HG03442 (cell line): Measurements from ENCODE around the gene MGAT5.

Source experiments
- ATAC-seq: cut with Tn5 transposase; IDR thresholded peaks from one replicate; pipeline ENCODE4 v1.9.1; 2021; ENCODE audit warnings: mild to moderate bottlenecking, moderate library complexity; ENCODE audit not compliant: unreplicated experiment

The MGAT5 gene

DNA sequence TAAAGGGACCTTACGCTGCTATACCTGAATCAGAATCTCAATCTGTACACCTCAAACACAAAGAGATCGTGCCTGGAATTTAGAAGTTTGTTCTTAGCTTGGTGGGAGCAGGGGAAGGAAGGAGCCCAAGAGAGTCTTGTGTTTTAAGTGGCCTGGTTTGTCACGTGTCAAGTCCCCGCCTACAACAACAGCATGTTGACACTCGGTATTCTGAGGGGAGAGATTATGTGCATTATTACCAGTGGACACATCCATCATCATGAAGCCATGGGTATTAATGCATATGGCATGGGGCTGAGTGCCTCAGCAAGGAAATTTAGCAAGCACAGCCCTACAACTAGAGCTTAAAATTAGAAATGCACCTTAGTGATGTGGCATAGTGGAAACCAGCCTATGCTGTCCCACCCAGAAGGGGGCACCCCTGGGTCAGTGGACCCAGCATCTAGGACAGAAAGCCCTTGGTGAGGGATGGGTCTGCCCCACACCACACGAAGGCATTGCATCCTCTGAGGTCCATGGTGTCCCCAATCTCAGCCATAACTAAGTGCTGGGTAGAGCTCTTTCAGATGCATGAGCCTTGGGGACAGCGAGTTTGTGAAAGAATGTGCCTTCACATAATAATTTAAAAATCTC lies 138.7 kb downstream of the MGAT5 start:
- ATAC-seq = no peak

DNA sequence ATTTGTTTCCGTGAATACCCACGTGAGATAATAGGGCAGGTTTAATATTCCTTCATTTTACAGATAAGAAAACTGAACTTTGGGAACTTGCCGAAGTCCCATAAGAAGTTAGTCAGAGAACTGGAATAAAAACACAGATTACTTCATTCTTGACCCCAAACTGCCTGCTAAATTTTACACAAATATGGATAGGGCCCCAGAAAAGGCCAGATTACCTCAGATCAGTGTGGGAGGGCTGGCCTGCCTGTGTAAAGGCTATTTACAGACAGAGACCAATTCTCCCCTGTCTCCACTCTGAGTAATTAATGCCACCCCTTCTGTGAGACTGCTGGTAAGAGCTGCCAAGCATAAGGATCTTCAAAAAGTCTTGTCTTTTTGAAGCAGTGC lies 139.2 kb downstream of the MGAT5 start:
- ATAC-seq = no peak

GRCh38 chr2:134395779-134396178 lies 141.9 kb downstream of the MGAT5 start:
- no peak for ATAC-seq

DNA sequence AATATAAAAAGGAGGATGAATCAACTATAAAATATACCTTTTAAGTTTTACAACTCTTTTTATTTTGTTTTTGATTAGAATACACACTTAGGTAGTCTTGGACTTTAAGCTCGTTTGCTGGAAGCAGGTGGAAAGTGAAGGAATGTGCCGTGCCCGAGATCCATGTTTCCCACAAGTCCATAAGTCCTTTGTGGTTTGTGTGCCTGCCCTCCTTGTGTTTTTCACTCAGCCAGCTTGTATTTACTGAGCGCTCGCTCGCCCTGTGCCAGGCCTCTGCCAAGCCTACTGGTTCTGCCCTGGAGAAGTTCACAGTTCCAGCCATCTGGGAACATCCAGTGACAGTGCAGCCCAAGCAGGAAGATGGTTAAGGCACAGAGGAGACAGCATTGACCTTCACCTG lies 142.6 kb downstream of the MGAT5 start:
- ATAC-seq = no peak

GRCh38 chr2:134397146-134397896 lies 143.4 kb downstream of the MGAT5 start:
- ATAC-seq = no peak

DNA sequence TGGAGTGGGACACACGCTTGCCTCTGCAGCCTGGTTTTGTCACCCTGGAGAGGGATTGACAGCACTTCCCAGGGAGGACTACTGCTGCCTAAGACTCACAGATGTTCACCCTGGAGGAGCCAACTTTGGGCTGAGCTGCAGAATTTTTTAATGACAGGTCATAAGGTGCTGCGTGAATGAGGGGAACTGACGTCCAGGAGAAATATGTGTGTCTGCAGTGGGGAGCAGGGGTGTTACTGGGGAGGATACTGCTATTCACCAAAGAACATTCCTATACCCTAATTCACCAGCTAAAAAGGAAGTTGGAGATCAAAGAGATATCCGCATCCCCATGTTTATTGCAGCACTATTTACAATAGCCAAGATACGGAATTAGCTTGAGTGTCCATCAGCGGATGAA lies 144.4 kb downstream of the MGAT5 start:
- no peak for ATAC-seq

- ATAC-seq = no peak
Measured at GRCh38 chr2:134399096-134399495, 145.2 kb downstream of the MGAT5 start.

DNA sequence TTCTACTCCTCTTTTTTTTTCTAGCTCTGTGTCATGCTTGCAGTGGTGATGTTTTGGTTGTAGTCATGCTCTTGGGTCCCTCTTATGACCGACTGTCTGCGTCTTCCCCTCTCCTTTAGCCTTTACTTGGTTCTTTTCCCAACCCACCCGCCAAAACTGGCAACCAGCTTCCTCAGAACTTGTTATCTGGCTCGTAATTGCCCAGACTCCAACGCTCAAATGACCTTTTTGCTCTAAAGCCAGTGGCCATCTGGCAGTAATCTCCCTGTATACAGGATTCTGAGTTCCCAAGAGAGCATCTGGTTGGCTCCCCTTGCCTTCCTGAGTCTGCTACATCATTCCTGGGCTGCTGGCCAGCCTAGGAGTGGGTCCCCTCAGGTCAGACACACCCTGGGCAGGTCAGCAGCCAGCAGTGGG lies 147.2 kb downstream of the MGAT5 start:
- ATAC-seq = no peak

GRCh38 chr2:134401789-134402188 lies 147.9 kb downstream of the MGAT5 start:
- ATAC-seq = no peak

- no peak for ATAC-seq
Measured at GRCh38 chr2:134402410-134402809, 148.5 kb downstream of the MGAT5 start.

GRCh38 chr2:134405611-134406081 lies 151.8 kb downstream of the MGAT5 start:
- ATAC-seq = no peak

- ATAC-seq = no peak
Measured at GRCh38 chr2:134406311-134406710, 152.4 kb downstream of the MGAT5 start.

- ATAC-seq = no peak
Measured at GRCh38 chr2:134406736-134407135, 152.9 kb downstream of the MGAT5 start.

DNA sequence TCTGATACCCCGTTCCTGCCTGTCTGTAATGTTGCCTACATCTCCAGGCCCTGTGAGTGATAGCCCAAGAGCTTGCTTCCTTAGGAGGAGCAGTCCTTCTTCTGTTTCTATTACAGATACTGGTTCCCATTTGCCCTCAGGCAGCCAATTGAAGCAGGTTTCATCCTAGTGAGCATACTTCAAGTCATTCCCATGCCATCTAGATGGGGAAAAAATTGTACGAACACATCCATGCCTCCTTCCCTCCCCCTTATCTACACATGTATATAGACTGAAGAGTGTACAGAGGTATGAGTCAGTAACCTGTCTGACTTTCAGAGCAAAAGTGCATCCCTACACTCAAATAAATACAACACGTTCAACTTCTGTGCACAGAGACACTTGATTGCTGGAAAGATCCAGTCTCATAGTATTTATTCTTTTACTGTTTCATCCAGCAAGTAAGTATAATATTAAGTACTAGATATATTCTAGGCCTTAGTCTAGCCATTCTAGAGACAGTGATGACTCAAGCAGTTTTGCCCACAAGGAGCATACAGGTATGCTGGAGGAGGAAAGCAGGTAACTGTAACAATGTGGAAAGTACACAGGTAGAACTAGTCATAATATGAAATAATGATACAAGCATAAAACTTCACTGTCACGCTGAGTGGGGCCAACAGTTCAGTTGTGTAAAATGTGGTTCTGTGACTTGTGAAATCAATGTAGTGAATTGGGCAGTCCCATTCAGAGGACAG lies 153.4 kb downstream of the MGAT5 start:
- ATAC-seq = no peak

DNA sequence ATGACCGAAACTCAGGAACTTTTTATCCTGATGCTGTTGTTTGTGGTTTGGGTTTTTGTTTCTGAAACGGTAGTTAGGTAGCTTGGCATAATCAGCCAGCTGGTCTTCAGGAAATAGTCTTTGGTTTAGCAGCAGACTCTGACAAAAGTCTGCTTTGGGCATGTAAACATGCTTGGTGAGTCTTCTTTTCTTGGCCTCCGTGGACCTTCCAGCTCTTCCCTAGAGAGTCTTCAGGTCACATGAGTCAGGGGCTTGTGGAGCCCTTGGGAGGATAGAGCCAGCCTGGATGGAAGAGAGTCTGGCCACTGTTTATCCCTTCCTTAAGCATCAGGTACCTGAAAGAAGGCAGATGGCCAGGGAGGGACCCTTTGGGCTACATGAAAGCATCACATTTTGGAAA lies 154.5 kb downstream of the MGAT5 start:
- no peak for ATAC-seq

- ATAC-seq = no peak
Measured at GRCh38 chr2:134408791-134409190, 154.9 kb downstream of the MGAT5 start.

DNA sequence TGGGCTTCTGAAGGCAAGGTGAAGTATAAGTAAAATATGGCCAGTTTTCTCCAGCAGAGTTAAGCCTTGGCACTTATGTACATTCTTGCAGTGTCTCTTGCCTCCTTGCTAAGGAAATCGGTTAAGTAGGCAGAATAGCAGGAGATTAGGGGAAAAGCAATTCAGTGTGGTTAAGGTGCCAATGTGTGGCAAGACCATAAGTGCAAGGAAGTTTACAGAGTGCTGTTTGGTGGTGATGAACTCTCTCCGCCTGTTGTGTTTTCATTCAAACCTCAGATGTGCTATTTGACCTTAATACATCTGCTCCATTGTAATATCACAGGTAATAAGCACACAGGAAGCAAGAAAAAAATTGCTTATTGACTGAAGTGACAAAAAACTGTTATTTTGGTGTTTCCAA lies 156.1 kb downstream of the MGAT5 start:
- no peak for ATAC-seq

DNA sequence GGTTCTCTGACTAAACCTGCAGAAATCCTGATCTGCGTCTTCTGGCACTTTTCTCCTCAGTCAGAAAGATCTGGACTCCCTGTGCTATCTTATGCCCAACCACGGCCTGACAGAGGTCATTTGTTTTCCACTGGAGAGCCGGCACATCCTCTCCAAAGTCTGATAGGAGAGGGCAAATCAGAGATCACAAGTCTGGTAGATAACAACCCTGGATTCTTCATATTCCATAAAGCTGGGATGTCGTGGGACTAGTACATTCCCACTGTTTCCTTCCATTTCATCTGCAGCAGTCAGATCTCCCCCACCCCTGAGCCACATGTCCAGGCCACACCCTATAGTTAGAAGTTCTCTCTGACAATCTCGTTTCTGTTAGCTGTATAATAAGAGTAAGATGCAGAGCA lies 157.0 kb downstream of the MGAT5 start:
- no peak for ATAC-seq

DNA sequence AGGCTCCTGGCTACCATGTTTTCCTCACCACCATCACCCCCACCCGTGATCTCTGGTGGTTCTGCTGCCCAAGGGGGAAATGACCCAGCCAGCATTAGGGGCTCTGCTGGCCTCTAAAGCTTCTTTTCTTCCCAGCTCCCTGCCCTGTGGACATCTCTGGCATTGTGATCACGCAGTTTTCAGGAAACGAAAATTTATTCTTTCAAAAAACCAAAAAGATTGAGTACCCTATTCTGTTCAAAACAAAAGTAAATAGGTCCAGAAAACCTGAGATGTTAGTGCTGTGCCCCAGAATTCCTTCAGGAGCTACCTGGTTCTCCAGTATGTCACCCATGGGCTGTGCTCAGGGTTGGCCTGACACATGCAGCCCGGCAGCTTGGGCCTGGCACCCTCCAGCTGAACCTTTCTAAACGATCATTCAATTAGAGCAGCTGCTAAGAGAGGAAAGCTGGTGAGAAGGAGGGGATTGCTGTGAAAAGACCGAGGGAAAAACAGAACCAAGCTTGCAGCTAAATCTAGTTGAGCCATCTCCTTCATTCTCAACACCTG lies 157.5 kb downstream of the MGAT5 start:
- ATAC-seq = no peak

GRCh38 chr2:134411828-134412638 lies 158.2 kb downstream of the MGAT5 start:
- ATAC-seq = peak; percentile 94

DNA sequence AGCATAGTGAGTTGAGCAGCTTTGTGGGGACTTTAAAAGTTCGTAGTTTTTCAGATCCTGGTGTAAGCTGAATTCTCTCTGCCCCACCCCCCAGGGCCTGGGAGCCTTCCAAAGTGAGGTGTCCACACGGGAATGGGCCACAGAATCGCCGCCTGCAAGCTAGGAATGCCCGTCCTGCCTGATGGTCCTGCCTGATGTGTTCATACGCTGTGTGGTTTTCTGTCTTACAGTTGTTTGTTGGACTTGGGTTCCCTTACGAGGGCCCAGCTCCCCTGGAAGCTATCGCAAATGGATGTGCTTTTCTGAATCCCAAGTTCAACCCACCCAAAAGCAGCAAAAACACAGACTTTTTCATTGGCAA lies 158.7 kb downstream of the MGAT5 start:
- ATAC-seq = no peak
